ENCODE results near the gene GJD3.

Gene GJD3

DNA sequence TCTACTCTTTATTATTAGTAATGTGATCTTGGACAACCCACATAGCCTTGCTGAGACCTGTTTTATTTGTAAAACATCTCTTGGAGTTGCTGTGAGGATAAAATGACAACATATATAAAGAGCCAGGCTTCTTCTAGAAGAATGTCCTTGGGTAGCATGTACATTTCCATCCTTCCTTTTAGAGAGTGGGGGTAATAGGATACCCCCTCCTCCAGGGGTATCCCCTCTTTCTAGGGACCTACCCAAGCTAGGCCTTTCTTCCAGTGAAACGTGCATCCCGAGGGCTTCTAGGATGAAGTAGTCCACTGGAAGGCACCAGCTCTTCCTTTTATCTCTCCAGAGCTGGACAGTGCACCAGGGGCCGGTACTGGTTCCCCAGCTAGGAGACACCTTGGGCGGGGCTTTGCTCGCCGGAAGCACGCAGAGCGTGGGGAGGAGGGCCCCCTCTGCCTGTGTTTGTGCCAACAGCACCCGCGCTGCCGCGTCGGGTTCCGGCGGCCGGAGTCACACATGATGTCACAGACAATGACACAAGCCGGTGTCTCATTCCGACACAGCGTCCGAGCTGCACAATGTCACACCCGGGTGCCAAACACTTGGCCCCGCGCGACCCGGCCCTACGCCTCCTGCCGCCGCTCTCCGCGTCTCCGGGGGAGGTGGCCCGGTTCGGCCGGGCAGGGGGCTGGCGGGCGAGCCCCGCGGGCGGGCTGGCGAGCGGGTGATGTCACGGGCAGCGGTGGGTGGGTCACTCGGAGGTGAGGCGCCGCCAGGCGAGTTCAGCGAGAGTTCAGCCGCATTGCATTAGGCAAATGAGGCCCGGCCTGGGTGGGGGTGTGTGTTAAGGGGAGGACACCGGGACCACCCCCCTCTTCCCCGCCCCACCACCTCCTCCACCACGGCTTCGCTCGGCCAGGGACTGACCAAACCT lies 23.4 kb downstream of the GJD3 start:
- DNase-seq (ENCODE audit: low read depth in 2 of 2), result no peak

GRCh38 chr17:40340327-40340726 lies 24.2 kb downstream of the GJD3 start:
- DNase-seq (ENCODE audit: low read depth in 2 of 2), result no peak

DNA sequence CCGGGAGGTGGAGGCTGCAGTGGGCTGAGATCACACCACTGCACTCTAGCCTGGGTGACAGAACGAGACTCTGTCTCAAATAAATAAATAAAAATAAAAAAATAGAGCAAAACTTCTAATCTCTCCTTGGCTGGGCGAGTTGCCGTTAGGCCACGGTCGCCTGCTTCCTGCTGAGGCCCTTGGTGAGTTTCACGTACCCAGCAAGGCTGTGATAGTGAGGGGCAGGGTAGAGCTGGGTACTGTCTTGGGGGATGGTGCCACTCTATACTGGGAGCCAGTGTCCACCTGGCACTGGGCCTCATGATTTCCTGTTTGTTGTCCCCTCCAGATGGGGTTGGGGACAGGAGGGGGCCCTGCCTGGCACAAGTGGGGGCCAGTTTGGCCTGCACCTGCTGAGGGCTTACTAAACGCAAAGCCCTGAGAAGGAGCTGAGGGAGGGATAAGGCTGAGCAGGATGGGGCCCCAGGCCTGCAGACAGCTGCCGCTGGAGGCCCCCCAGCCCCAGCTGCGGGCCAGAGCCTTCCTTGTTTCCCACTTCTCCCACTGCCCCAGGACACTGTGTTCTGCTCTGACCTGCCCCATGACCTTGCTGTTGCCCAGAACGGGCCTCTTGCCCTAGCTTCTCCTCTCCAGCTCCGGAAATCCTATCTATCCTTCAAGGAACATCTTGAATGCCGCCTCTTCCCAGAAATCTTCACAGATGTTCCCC lies 25.4 kb downstream of the GJD3 start:
- DNase-seq (ENCODE audit: low read depth in 2 of 2), result no peak

DNA sequence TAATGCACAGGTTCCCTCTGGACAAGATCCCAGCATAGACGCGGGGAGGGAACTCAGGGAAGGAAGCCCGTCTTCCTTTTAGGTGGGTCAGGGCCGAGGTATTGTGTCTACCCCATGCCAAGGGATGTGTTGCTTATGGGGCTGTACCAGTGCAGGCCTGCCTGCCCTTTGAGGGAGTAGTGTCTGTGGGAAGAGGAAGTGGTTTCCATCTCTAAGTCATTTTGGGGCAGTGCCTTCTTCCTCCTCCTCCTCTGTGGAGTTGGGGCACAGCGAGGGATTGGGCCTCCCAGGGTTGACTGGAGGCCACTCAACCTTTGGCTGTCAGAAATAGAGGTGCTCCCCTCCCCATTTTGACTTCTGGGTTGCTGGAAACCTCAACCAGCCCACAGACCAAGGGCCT lies 26.5 kb downstream of the GJD3 start:
- DNase-seq (ENCODE audit: low read depth in 2 of 2), result no peak

DNA sequence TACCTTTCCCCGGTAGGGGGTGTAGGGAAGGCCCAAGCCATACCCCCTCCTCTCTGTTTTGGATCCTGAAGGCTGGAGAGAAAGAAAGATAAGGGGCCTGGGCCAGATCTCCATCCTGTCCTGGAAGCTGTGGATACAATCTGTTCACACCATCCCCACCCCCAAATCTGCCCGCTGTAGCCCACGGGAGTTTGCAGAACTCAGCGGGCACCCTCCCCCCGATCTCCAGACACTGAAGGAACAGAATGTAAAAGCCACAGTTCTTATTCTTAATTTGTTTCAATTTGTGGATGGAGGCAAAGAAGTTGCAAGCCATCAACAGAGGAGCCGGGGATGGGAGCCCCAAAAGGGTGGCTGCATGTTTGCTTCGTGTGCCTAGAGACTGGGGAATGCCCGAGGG lies 27.2 kb downstream of the GJD3 start:
- no peak for DNase-seq (ENCODE audit: low read depth in 2 of 2)

DNA sequence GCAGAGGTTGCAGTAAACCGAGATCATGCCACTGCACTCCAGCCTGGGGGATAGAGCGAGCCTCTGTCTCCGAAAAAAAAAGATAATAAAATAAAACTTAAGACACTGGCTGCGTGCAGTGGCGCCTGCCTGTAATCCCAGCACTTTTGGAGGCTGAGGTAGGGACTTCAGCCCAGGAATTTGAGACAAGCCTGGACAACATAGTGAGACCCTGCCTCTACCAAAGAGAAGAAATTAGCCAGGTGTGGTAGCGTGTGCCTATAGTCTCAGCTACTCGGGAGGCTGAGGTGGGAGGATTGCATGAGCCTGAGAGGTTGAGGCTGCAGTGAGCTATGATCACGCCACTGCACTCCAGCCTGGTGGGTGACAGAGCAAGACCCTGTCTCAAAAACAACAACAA lies 28.9 kb downstream of the GJD3 start:
- no peak for DNase-seq (ENCODE audit: low read depth in 2 of 2)

DNA sequence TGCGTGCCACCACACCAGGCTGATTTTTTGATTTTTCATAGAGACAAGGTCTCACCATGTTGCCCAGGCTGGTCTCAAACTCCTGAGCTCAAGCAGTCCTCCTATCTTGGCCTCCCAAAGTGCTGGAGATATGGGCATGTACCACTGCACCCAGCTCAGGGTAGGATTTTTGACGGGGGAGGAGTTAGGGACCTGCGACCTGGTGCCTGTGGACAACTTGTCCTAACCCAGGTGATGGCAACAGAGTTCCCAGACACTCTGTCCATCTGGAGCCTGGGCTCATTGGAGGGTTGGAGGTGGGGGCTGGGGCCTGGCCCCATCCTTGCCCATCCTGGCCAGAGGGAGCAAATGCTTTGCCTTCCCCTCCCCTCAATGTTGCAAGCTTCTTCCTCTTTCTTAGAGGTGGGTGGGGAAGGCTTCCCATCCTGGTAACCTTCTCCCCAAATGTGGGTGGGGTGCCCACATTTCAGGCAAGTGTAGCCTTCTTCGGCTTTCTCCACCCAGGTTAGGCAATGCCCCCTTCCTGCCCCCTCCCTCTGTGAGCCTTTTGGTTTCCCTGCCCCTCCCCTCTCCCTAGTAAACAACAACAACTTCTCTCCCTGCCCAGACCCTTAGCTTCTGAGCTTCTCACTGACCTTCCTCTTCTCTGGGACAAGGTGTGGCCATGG lies 30.6 kb downstream of the GJD3 start:
- DNase-seq (ENCODE audit: low read depth in 2 of 2), result no peak

DNA sequence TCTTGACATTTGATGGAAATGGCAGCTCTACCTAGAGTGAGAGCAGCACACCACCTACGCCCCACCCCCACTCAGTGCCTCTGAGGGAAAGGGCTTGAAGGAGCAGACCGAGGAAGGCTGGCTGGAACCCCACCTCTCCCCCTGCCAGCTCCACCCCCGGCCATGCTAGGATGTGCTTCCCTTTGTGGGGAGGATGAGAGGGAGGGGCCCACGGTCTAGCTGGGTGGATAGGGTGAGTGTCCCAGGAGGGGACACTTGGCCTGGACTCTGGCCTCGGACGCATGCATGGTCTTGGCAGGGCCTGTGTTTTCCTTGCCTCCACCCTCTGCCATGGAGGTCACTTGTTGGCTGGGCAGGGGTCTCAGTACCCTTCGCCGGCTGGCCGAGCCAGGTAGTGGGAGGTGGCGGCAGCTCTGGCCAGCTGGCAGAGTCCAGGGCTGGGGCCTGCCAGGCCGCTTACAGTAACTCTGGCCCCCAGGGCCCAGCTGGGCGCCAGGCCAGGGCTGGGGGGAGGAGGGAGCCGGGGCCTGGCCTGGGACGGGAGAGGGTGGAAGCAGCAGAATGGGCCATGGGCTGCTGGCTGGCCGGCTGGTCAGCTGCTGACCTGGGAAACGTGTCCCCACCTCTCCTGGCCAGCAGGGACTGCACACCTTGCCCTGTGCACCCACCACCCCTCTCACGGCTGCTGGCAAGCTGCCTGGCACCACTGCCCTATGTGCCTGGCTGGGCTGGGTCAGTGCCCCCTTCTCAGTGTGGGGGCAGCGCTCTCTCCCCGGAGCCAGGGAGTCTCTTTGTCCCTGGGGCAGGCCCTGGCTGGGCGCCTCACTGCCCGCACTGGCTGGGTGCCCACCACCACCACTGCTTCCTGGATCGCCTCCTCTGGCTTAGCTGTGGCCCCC lies 32.5 kb downstream of the GJD3 start:
- no peak for DNase-seq (ENCODE audit: low read depth in 2 of 2)

- no peak for DNase-seq (ENCODE audit: low read depth in 2 of 2)
These were observed 33.6 kb downstream of the GJD3 start for GRCh38 chr17:40330850-40331470.

DNA sequence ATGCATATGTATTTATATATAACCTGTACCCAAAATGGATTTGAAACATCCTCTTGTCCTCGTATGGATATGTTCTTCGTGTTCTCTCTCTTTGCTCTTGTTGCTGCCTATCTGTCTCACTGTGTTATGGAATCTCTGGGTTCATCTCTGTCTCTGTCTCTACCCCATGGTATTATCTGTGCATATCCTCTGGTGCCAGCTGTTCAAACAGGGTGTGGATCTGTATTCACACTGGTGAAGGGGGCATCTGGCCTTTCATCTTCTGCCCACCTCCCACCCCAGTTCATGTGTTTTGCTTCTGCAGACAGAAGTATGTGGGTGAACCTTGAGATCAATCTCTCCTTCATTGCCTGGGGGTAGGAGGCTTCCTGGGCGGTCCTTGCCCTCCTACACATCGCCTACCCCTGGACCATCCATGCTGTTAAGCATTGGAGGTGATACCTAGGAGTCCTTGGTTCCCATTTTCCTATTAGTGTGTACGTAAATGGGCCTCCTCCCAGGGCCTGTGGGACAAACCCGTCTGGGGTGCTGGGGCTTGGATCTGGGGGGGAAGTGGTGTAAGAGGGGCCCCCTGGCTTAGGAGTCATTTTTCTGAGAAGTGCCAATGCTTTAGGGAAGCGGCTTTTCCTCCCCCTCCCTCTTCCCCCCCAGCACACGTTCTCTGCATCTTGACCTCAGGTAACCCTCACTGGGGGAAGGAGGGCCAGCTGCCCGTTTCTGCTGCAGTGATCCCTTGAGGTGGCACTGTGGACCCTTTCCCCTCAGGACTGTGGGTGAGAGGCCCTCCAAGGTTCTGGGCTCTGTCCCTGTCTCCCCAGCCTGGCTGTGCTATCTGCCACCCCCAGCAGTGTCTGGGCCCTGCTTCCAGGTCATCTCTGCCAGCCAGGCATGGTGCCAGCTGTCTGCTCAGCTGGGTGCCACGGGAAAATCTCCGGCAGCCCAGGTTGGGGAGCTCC lies 34.4 kb downstream of the GJD3 start:
- no peak for DNase-seq (ENCODE audit: low read depth in 2 of 2)

DNA sequence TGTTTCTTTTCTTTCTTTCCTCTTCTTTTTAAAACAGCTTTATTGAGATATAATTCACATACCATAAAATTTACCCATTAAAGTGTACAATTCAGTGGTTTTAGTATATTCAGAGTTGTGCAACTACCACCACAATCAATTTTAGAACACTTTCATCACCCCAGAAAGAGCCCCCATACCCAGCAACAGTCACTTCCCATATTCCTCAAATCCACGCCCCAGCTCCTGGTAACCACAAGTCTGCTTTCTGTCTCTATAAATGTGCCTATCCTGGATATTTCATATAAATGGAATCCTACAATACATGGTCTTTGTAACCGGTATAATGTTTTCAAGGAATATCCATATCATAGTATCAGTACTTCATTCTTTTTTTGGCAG lies 36.2 kb downstream of the GJD3 start:
- DNase-seq (ENCODE audit: low read depth in 2 of 2), result no peak

GRCh38 chr17:40327735-40328385 lies 36.7 kb downstream of the GJD3 start:
- no peak for DNase-seq (ENCODE audit: low read depth in 2 of 2)

- DNase-seq (ENCODE audit: low read depth in 2 of 2), result no peak
These were observed 37.2 kb downstream of the GJD3 start for GRCh38 chr17:40327244-40327729.

GRCh38 chr17:40326832-40327199 lies 37.7 kb downstream of the GJD3 start:
- DNase-seq (ENCODE audit: low read depth in 2 of 2), result no peak

DNA sequence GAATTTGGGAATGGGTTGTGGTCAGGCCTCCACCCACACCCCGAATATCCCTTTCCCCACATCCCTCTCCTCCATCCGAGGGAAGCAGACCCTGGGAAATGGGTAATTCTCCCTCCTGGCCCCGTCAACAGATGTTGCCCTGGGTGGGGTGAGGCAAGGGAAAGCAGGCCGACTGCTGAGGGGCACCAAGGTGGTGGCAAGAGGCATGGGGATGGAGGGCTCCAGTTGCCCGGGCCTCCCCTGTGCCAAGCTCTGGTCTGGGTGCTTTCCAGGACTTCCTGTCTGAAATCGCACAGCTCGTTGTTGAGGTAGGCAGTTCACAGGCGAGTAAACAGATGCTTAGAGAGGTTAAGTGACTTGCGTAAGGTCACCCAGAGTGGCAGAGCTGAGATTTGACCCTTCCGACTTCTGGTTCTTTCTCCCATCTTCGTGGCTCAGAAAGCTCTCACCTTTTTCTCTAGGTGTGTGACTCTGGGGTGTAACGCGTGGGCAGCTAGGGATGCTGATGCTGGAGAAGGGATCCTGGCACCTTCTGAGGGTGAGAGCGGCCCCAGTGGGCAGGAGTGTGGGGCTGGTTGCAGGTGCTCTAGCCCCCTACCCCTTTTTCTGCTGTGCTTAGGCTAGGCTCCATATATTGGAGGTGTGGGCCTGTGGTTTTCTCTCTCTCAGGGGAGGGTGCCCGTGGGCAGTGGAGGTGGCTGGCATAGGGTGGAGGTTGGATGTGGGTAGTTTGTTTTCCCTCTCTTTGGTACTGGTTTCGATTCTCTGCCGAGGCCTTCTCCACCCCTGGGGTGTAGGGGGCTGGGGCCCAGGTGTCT lies 38.3 kb downstream of the GJD3 start:
- no peak for DNase-seq (ENCODE audit: low read depth in 2 of 2)

- no peak for DNase-seq (ENCODE audit: low read depth in 2 of 2)
These were observed 39.2 kb downstream of the GJD3 start for GRCh38 chr17:40325156-40326013.

Data from fibroblast of skin of left biceps (primary cell).